ENCODE measurements around the gene UCHL5.

GRCh38 chr1:193060406-193060805 is 1.2 kb upstream of the UCHL5 start:
- TF ChIP-seq CTCF (conservative IDR thresholded peaks at IDR 0.05 in 1 of 2, IDR thresholded peaks at IDR 0.05 in 1 of 2; ENCODE audit: low read depth in 1 of 2, low read length in 2 of 2) (no peak), EZH2 (IDR thresholded peaks at IDR 0.05; ENCODE audit: low read length, missing control alignments) (no peak)

Data from fibroblast of lung (primary cell).